Activated CD8-positive, alpha-beta memory T cell treated with anti-CD3 and anti-CD28 coated beads, Interleukin-2, amount 50 U/mL, for 48 hours (primary cell): ENCODE data around the gene ATP11B.
"Not testable (repeated sequence)": the region's sequence is repeated elsewhere in the genome, so short reads cannot be mapped to it uniquely, and the experiment has no call there.

Experiments
- DNase-seq: peaks from one replicate; pipeline ENCODE4 v3.0.0-alpha.2; 2020

The ATP11B gene

GRCh38 chr3:182796310-182796709 is 3.0 kb downstream of the ATP11B start:
- DNase-seq = no peak

DNA sequence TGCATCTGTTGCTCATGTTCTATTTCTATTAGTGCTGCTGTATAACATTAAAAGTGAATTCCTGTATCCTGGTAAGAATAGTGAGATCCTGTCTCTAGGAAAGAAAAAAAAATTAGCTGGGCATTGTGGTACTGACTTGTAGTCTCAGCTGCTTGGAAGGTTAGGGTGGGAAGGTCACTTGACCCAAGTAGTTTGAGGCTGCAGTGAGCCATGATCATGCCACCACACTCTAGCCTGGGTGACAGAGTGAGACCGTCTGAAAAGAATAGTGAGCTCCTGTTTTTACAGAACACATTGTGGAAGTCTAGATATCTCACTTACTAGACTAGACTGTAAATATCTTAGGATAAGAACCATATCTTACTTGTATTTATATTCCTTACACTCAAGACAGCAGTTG is 4.6 kb downstream of the ATP11B start:
- DNase-seq = no peak

DNA sequence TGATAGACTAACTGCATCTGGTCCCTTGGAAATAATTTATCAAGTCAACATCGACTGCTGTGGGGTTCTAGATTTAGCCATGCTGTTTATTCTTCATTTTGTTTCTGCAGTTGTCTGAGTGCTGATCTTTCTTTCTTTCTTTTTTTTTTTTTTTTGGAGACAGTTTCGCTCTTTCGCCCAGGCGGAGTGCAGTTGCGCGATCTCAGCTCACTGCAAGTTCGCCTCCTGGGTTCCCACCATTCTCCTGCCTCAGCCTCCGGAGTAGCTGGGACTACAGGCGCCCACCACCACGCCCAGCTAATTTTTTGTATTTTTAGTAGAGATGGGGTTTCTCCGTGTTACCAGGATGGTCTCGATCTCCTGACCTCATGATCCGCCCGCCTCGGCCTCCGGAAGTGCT is 5.8 kb downstream of the ATP11B start:
- not testable (repeated sequence) for DNase-seq

DNA sequence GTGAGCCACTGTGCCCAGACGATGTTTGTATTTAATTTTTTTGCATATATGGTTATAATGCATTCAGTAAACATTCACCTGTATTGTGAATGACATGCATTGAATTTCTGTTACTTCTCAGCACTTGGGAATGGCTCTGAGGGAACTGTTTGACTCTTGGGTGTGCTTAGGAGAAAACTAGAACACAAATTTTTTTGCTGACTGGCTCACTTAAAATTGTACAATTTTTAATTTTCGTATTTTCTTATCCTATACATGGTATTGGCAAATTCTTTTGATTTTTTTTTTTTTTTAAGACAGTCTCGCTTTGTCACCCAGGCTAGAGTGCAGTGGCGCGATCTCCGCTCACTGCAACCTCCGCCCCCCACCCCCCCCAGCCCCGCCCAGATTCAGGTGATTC is 7.2 kb downstream of the ATP11B start:
- no peak for DNase-seq

GRCh38 chr3:182802413-182803390 is 9.4 kb downstream of the ATP11B start:
- no peak for DNase-seq

DNA sequence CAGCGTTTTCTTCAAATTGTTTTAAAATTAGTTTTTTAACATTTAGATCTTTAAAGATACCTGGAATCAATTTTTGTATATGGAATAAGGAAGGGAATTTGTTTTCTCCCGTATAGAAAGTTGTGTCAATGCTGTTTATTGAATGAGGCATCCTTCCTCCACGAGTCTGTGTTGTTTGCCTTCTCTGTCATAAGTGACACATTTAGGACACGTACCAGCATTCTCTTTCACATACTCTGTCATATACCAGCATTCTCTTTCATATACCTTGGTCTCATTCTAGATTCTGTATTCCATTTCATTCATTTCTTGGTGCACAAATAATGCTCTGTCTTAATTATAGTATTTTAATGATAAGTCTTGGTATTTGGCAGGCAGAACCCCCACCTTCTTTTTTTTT is 10.3 kb downstream of the ATP11B start:
- DNase-seq = no peak

DNA sequence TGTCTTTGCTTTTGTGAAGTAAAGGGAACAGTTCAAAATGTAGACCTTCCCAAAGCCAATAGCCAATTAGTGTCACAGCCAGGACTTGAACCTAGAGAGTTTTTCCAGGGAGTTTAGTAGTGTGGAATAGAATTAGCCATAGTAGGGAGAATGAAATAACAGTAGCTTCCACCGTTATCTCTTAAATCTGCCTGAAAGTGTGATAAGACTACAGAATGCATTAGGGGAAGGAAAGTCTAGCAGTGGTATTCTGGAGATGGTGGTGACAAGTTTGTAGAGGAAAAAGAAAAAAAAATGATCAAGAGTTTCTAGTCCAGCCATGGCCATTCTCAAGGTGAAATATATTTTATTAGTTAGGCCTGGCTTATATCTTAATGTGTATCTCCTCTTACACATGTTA is 13.8 kb downstream of the ATP11B start:
- no peak for DNase-seq

DNA sequence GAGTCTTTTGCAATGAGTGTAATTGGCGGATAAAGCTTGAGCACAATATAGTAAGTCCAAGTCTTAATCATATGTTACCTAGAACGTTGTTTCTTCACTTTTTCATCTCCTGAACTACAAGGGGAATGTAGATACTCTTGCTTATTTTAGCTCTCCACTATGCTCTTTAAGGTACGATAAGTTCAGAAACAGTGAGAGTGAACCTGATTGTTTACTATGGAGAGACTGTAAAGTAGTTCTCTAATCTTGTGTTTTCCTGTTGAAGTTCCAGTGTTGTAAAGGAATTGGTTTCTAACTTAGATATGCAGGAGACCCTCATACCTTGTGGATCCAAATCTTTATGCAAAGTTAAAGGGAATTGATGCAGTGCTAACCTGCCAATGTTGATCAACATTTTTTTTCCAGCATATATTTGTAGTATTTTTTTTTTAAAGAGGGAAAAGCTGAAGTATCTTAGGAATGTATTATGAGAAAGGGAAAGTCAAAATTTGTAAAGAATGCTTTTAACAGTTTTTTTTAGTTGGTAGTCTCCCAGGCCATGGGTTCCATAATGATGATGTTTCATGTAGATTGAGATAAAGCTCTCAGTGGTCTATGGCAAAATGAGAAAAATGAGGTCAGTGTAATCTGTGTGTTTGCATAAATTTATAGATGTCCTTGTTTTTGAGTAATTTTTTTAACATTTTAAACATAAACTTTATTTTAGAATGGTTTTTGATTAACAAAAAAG is 14.9 kb downstream of the ATP11B start:
- DNase-seq = no peak

DNA sequence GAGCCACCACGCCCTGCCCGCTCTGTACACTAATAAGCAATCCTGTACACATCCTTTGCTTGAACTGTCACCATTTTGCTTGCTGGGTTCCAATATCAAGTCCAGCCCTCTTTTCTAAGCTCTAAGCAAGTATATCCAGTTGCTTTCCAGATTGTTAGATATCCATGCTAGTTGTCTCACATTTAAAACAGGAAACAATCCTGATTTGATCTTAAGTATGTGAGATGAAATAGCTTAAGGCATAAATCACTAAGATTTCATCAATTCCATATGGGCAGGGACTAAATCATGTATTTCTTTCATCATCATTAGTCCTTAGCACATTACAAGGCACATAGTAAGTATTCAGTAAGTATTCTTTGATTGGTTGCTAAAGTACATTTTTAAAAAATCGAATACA is 16.2 kb downstream of the ATP11B start:
- no peak for DNase-seq

DNA sequence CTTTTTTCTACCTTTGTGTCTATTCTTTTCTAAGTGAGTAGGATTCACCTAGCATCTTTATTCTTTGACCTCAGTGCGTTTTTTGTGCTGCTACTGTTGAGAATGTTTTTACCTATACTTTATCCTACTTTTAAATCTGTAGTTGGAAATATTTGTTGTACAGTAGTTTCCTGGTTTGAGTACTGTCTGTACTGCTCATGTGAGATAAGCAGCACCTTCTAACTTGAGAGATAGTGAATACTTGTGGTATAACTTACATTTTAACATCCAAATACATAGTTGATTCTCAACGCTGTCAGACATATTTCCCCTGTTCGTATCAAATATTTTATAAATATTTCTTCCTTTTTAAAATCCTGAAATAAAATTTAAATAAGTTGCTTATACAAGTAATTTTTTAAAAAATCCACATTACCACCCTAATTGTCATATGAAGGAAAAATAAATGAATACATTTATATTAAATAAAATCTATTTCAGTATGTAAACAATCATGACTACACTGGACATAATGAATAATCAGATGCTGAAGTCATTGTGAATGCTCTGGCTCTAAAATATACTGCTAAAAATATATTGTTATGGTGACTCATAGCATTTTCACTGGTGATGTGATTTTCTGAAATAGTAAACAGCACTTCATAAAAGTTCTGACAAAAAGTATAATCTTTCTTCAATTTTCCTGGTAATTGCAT is 17.4 kb downstream of the ATP11B start:
- no peak for DNase-seq

- no peak for DNase-seq
Observed at GRCh38 chr3:182811269-182811596, 17.9 kb downstream of the ATP11B start.

DNA sequence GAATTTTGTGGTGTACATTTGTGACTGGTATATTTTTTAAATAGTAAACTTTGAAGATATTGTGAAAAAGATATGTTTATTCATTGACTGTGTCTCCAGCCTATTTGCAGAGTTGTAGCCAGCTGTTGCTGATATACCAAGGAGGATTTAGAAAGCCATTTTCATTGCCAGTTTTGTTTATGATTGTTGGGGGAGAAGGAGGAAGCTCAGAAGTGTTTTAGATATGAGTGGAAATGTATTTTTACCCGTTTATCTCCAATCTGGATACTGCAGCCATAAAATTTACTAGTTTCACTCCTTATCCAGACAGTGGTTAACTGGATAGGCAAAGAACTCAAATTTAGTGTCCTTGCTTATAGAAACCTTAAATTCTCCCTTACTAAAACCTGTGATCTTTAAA is 18.8 kb downstream of the ATP11B start:
- no peak for DNase-seq

DNA sequence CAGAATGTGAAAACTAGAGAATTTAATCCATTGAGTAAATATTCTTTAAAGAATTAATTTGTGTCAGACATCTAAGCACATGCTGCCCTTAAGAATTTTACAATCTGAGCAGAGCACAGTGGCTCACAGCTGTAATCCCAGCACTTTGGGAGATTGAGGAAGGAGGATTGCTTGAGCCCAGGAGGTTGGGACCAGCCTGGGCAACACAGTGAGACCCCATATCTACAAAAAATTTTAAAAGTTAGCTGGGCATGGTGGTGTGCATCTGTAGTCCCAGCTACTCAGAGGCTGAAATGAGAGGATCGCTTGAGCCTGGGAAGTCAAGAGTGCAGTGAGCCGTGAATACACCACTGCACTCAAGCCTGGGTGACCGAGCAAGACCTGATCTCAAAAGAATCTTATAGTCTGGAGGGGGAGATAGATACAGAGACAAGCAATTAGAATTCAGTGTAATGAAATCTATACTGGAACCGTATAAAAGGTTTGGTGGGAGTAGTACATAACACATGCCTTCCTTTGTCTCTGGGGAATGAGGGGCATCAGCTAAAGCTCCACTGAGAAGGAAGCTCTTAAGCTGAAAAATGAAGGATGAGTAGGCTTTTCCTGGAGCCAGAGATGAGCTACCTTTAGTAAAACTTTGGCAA is 21.2 kb downstream of the ATP11B start:
- DNase-seq = no peak

DNA sequence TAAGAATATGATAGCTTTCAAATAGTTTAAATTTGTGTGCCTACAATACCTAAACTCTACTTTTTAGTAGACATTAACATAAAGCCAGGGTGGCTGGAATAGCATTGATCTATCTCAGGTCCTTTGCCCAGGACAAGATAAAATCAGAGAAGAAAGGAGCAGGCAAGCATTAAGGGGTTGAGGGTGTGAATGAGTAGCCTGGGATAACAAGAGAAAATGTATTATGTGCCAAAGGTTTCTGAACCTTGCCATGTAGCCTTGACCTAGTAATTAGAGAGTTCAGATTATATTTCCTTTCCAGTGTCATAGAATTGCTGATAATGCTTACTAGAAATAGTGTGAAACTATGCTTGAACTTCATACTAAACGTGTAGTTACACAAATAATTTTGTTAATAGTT is 22.9 kb downstream of the ATP11B start:
- DNase-seq = no peak

- no peak for DNase-seq
Observed at GRCh38 chr3:182818296-182818978, 25.1 kb downstream of the ATP11B start.

DNA sequence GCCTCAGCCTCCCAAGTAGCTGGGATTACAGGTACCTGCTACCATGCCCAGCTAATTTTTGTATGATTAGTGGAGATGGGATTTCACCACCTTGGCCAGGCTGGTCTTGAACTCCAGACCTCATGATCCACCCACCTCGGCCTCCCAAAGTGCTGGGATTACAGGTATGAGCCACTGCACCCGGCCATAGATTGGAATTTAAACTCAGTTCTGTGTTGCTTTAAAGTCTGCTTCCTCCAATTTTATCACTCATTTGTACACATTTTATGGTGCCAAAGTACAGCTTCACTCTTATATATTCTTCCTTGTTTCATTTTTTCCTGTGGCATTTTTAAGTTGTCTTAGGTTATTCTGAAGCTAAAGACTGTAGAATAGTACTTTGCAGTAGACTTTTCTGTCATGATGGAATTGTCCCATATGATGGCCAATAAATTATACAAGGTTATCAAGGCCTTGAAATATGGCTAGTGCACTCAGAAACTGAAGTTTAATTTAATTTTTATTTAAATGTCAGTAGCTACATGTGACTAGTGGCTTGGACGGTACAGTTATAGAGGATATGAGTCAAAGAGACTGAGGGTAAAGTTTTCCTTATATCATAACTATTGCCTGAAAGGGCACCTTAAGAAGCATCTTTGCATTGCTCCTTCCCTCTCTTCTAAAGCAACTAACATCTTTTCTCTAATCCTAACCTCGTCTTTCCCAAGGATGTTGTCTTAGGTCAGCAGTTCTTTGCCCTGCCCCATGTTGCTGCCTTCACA is 28.1 kb downstream of the ATP11B start:
- no peak for DNase-seq

DNA sequence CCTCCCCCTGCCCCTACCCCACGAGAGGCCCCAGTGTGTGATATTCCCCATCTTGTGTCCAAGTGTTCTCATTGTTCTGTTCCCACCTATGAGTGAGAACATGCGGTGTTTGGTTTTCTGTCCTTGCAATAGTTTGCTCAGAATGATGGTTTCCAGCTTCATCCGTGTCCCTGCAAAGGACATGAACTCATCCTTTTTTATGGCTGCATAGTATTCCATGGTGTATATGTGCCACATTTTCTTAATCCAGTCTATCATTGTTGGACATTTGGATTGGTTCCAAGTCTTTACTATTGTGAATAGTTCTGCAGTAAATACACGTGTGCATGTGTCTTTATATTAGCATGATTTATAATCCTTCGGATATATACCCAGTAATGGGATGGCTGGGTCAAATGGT is 29.0 kb downstream of the ATP11B start:
- DNase-seq = not testable (repeated sequence)

GRCh38 chr3:182824957-182825356 is 31.7 kb downstream of the ATP11B start:
- no peak for DNase-seq

- no peak for DNase-seq
Observed at GRCh38 chr3:182829761-182830405, 36.6 kb downstream of the ATP11B start.

GRCh38 chr3:182837855-182838454 is 44.7 kb downstream of the ATP11B start:
- DNase-seq = no peak

GRCh38 chr3:182843478-182843877 is 50.2 kb downstream of the ATP11B start:
- no peak for DNase-seq
